GM23248 (cell line): Measurements from ENCODE around the gene HSPA1B.
"Not testable (repeated sequence)": the region's sequence is repeated elsewhere in the genome, so short reads cannot be mapped to it uniquely, and the experiment has no call there.

Experiments used
- EZH2 ChIP-seq: fragments of 200-600 bp; sonication (generic); IDR thresholded peaks from 2 replicates; pipeline ENCODE4 v1.6.1; 2018; ENCODE audit warnings: antibody characterized with exemption, mild to moderate bottlenecking; ENCODE audit not compliant: insufficient read depth, poor library complexity, severe bottlenecking
- EZH2phosphoT487 ChIP-seq: fragments of 200-600 bp; sonication (generic); IDR thresholded peaks from 2 replicates; pipeline ENCODE4 v1.6.1; 2018; ENCODE audit warnings: antibody characterized with exemption, moderate library complexity, mild to moderate bottlenecking, low read depth; ENCODE audit not compliant: insufficient read depth

GRCh38 chr6:31801031-31801927, 26.3 kb upstream of the HSPA1B start:
- not testable (repeated sequence) for TF ChIP-seq EZH2, EZH2phosphoT487
